GM23338 (cell line): ENCODE measurements around the gene ZNF516. TPM values are rescaled to one million over a fixed set of nuclear protein-coding genes. Genes with fewer than 3 reads are reported as not detected.

Experiments used
- ATAC-seq: fragments of 200-7000 bp; cut with Tn5 transposase; 3 replicates; pipeline ENCODE4 v1.9.1; 2020
- DNase-seq: peaks from one replicate; pipeline ENCODE4 v3.0.0-alpha.2; 2015; ENCODE audit warnings: low spot score
- H2AFZ ChIP-seq: fragments of 200-600 bp; sonication (generic); 2 replicates; pipeline ENCODE4 v1.8.0; 2016; ENCODE audit warnings: antibody characterized with exemption, mild to moderate bottlenecking, moderate library complexity
- H3F3A ChIP-seq: fragments of 200-600 bp; sonication (generic); replicated peaks from 2 replicates; pipeline ENCODE4 v1.8.0; 2017; ENCODE audit warnings: antibody characterized with exemption, mixed run types, low read depth
- H3K27ac ChIP-seq: fragments of 200-600 bp; sonication (generic); 2 replicates; pipeline ENCODE4 v1.6.1; 2016; ENCODE audit warnings: low read depth
- H3K27me3 ChIP-seq: fragments of 200-600 bp; sonication (generic); 2 replicates; pipeline ENCODE4 v1.8.0; 2016; ENCODE audit warnings: mild to moderate bottlenecking, mixed run types, moderate library complexity; ENCODE audit not compliant: insufficient read depth
- H3K36me3 ChIP-seq: fragments of 200-600 bp; sonication (generic); 2 replicates; pipeline ENCODE4 v1.8.0; 2016; ENCODE audit warnings: mild to moderate bottlenecking; ENCODE audit not compliant: insufficient read depth
- H3K4me1 ChIP-seq: fragments of 200-600 bp; sonication (generic); 2 replicates; pipeline ENCODE4 v1.8.0; 2016; ENCODE audit warnings: mild to moderate bottlenecking, moderate library complexity; ENCODE audit not compliant: insufficient read depth
- H3K4me2 ChIP-seq: fragments of 200-600 bp; sonication (generic); 2 replicates; pipeline ENCODE4 v1.7.1; 2017; ENCODE audit warnings: mixed run types
- H3K4me3 ChIP-seq: fragments of 200-600 bp; sonication (generic); 2 replicates; pipeline ENCODE4 v1.6.1; 2016; ENCODE audit warnings: mixed run types
- H3K79me2 ChIP-seq: fragments of 200-600 bp; sonication (generic); replicated peaks from 2 replicates; pipeline ENCODE4 v1.8.0; 2017; ENCODE audit warnings: mild to moderate bottlenecking; ENCODE audit not compliant: insufficient read depth
- H3K9me2 ChIP-seq: fragments of 200-600 bp; sonication (generic); 2 replicates; pipeline ENCODE4 v1.8.0; 2017; ENCODE audit not compliant: insufficient read depth
- H4K20me1 ChIP-seq: fragments of 200-600 bp; sonication (generic); replicated peaks from 2 replicates; pipeline ENCODE4 v1.8.0; 2017; ENCODE audit warnings: mild to moderate bottlenecking; ENCODE audit not compliant: insufficient read depth
- H3K27ac Mint-ChIP-seq: 2 replicates; pipeline ENCODE4 v1.8.0; 2020; ENCODE audit warnings: inconsistent platforms, mild to moderate bottlenecking, moderate library complexity, mixed read lengths
- H3K27me3 Mint-ChIP-seq: 3 replicates; pipeline ENCODE4 v1.8.0; 2022; ENCODE audit warnings: low read depth, mild to moderate bottlenecking, moderate library complexity, mixed read lengths, inconsistent platforms; ENCODE audit not compliant: insufficient read depth, poor library complexity
- H3K36me3 Mint-ChIP-seq: 3 replicates; pipeline ENCODE4 v1.8.0; 2021; ENCODE audit warnings: low read depth, mild to moderate bottlenecking, inconsistent platforms, moderate library complexity, mixed read lengths
- H3K4me1 Mint-ChIP-seq: 3 replicates; pipeline ENCODE4 v1.8.0; 2020; ENCODE audit warnings: mild to moderate bottlenecking, inconsistent platforms, mixed read lengths
- H3K4me3 Mint-ChIP-seq: 3 replicates; pipeline ENCODE4 v1.8.0; 2021; ENCODE audit warnings: moderate library complexity, mild to moderate bottlenecking, inconsistent platforms, mixed read lengths
- H3K9me3 Mint-ChIP-seq: 3 replicates; pipeline ENCODE4 v1.8.0; 2020; ENCODE audit warnings: moderate library complexity, mild to moderate bottlenecking, inconsistent platforms, mixed read lengths
- CREB1 ChIP-seq: fragments of 250-450 bp; sonication (Bioruptor Pico); IDR thresholded peaks from 2 replicates; pipeline ENCODE4 v1.5.0; 2020; ENCODE audit warnings: low read depth, mild to moderate bottlenecking, moderate library complexity
- CTCF ChIP-seq, 2 experiments: fragments of 200-600 bp in 1 of 2; sonication (generic) in 1 of 2; conservative IDR thresholded peaks; 2 replicates each; pipeline versions ENCODE4 v1.5.1 to v1.6.1; 2016 to 2017; ENCODE audit warnings: antibody characterized with exemption in 2 of 2, low read depth in 2 of 2, mild to moderate bottlenecking in 2 of 2, moderate library complexity in 1 of 2
- ETS1 ChIP-seq: IDR thresholded peaks from 2 replicates; pipeline ENCODE4 v1.6.1; 2016; ENCODE audit warnings: antibody characterized with exemption
- EZH2 ChIP-seq: fragments of 200-600 bp; sonication (generic); IDR thresholded peaks from one replicate; pipeline ENCODE4 v1.8.0; 2017; ENCODE audit warnings: antibody characterized with exemption, mild to moderate bottlenecking, low read depth; ENCODE audit not compliant: unreplicated experiment
- EZH2phosphoT487 ChIP-seq: fragments of 200-600 bp; sonication (generic); IDR thresholded peaks from one replicate; pipeline ENCODE4 v1.8.1; 2018; ENCODE audit warnings: antibody characterized with exemption; ENCODE audit not compliant: unreplicated experiment
- JUNB ChIP-seq: IDR thresholded peaks from one replicate; pipeline ENCODE4 v1.6.1; 2016; ENCODE audit warnings: antibody characterized with exemption; ENCODE audit not compliant: unreplicated experiment
- NANOG ChIP-seq: IDR thresholded peaks from 2 replicates; pipeline ENCODE4 v1.6.1; 2016; ENCODE audit warnings: antibody characterized with exemption, borderline replicate concordance
- POLR2AphosphoS5 ChIP-seq: IDR thresholded peaks from 2 replicates; pipeline ENCODE4 v1.6.1; 2016; ENCODE audit warnings: antibody characterized with exemption, low read depth
- REST ChIP-seq: IDR thresholded peaks from one replicate; pipeline ENCODE4 v1.6.1; 2018; ENCODE audit warnings: antibody characterized with exemption; ENCODE audit not compliant: unreplicated experiment
- STAT1 ChIP-seq: IDR thresholded peaks from one replicate; pipeline ENCODE4 v1.6.1; 2016; ENCODE audit warnings: antibody characterized with exemption; ENCODE audit not compliant: unreplicated experiment
- ZNF114 ChIP-seq: fragments of 250-450 bp; sonication (Bioruptor Pico); IDR thresholded peaks from 2 replicates; pipeline ENCODE4 v1.5.0; 2020; ENCODE audit warnings: mild to moderate bottlenecking, moderate library complexity
- ZNF331 ChIP-seq: fragments of 250-450 bp; sonication (Bioruptor Pico); IDR thresholded peaks from 2 replicates; pipeline ENCODE4 v1.5.0; 2020; ENCODE audit warnings: low read depth, mild to moderate bottlenecking, moderate library complexity
- ZNF462 ChIP-seq: fragments of 250-450 bp; sonication (Bioruptor Pico); IDR thresholded peaks from 2 replicates; pipeline ENCODE4 v1.5.0; 2020; ENCODE audit warnings: mild to moderate bottlenecking, moderate library complexity
- polyA plus RNA-seq: library from polyadenylated mRNA; unstranded; fragments of >200 nt; fragmentation: Nextera tagmentation; extraction: Ambion mirVana; gene quantifications from 2 replicates; pipeline ENCODE4 v1.2.1, GENCODE V29; 2016
- total RNA-seq: library from RNA; depleted of rRNA; stranded (reverse); fragments of >200 nt; shearing (Covaris generic); gene quantifications from 2 replicates; pipeline ENCODE4 v1.2.3, GENCODE V29; 2014

Gene ZNF516
- total and polyA plus RNA-seq, 2 experiments from 2014 or later = 11.9 to 24.2 TPM

GRCh38 chr18:76388261-76388660, 106.8 kb downstream of the ZNF516 start:
- Mint-ChIP-seq H3K27ac (no peak overlapping the region), H3K27me3 (peaks cover 8% of the 10 kb centered on the region), H3K9me3 (peaks cover 20% of the 10 kb centered on the region), H3K4me1 (peaks cover 10% of the 10 kb centered on the region), H3K36me3 (peaks cover 19% of the 10 kb centered on the region), H3K4me3 (no peak overlapping the region)
- no peaks in the 10 kb centered on the region for H3K4me1 ChIP-seq
- H3K27me3 ChIP-seq = no peaks in the 10 kb centered on the region
- no peak overlapping the region for H3K4me2 ChIP-seq
- no peaks in the 10 kb centered on the region for H4K20me1 ChIP-seq
- no peak overlapping the region for H3K4me3 ChIP-seq
- H3K27ac ChIP-seq = no peak overlapping the region
- H3K79me2 ChIP-seq = peaks cover 3% of the 10 kb centered on the region; the same call in 1 of the 2 replicates
- ATAC-seq (no peak), DNase-seq (no peak)
- no peaks in the 10 kb centered on the region for H3K9me2 ChIP-seq
- no peaks in the 10 kb centered on the region for H3K36me3 ChIP-seq
- TF ChIP-seq ZNF331 = no peak
- TF ChIP-seq EZH2phosphoT487 = no peak
- TF ChIP-seq STAT1 = no peak
- TF ChIP-seq REST = no peak
- no peak for TF ChIP-seq CREB1 (CRISPR knock-in tag)
- TF ChIP-seq POLR2AphosphoS5 = no peak
- TF ChIP-seq ETS1 = no peak
- TF ChIP-seq ZNF114 = no peak
- no peak for TF ChIP-seq CTCF (conservative IDR thresholded peaks at IDR 0.05; ENCODE audit: low read depth in 2 of 2)
- TF ChIP-seq ZNF462 (CRISPR knock-in tag) = no peak
- TF ChIP-seq JUNB = no peak
- TF ChIP-seq NANOG = no peak
- no peak for TF ChIP-seq EZH2
- H2AFZ ChIP-seq = no peak overlapping the region
- no peaks in the 10 kb centered on the region for H3F3A ChIP-seq
